RWPE2 (cell line): ENCODE data around the gene TNFRSF1A.

Source experiments
- ATAC-seq: fragments of 200-7000 bp; cut with Tn5 transposase; 3 replicates; pipeline ENCODE4 v1.9.1; 2021; ENCODE audit warnings: low read depth
- DNase-seq: peaks from one replicate; pipeline ENCODE4 v3.0.0-alpha.2; 2020; ENCODE audit warnings: low spot score
- H3K27ac ChIP-seq: fragments of 450-650 bp; 2 replicates; pipeline ENCODE4 v1.5.1; 2017; ENCODE audit warnings: mild to moderate bottlenecking; ENCODE audit not compliant: poor library complexity, severe bottlenecking
- H3K27me3 ChIP-seq: fragments of 250-450 bp; sonication (Bioruptor Pico); 2 replicates; pipeline ENCODE4 v1.5.1; 2021; ENCODE audit warnings: mild to moderate bottlenecking, moderate library complexity; ENCODE audit not compliant: insufficient read depth, poor library complexity, severe bottlenecking
- H3K36me3 ChIP-seq: fragments of 250-450 bp; sonication (Bioruptor Pico); 2 replicates; pipeline ENCODE4 v1.5.1; 2020; ENCODE audit warnings: low read depth, mild to moderate bottlenecking, moderate library complexity
- H3K4me1 ChIP-seq: fragments of 250-450 bp; sonication (Bioruptor Pico); 2 replicates; pipeline ENCODE4 v1.5.1; 2021; ENCODE audit warnings: mild to moderate bottlenecking, moderate library complexity; ENCODE audit not compliant: insufficient read depth, poor library complexity, severe bottlenecking
- H3K4me3 ChIP-seq: fragments of 250-450 bp; sonication (Bioruptor Pico); 2 replicates; pipeline ENCODE4 v1.5.1; 2021; ENCODE audit warnings: mild to moderate bottlenecking, moderate library complexity; ENCODE audit not compliant: severe bottlenecking
- H3K9me3 ChIP-seq: fragments of 250-450 bp; sonication (Bioruptor Pico); 2 replicates; pipeline ENCODE4 v1.5.1; 2021; ENCODE audit warnings: mild to moderate bottlenecking, moderate library complexity; ENCODE audit not compliant: severe bottlenecking
- TF ChIP-seq, protein P1 (sequence below): fragments of 450-650 bp; IDR thresholded peaks from one replicate; pipeline ENCODE4 v1.5.1; 2017; ENCODE audit warnings: mild to moderate bottlenecking, moderate library complexity; ENCODE audit not compliant: poor library complexity, severe bottlenecking

Gene TNFRSF1A

GRCh38 chr12:6330192-6330591 is 11.7 kb downstream of the TNFRSF1A start:
- H3K36me3 ChIP-seq: peaks cover 78% of the 10 kb centered on the region
- no peak for DNase-seq
- H3K27me3 ChIP-seq: no peaks in the 10 kb centered on the region
- peaks cover 30% of the 10 kb centered on the region for H3K4me1 ChIP-seq
- no peak overlapping the region for H3K4me3 ChIP-seq
- ATAC-seq: no peak
- no peaks in the 10 kb centered on the region for H3K9me3 ChIP-seq
- peak overlapping the region; percentile 97 for H3K27ac ChIP-seq
- TF ChIP-seq, protein P1, sequence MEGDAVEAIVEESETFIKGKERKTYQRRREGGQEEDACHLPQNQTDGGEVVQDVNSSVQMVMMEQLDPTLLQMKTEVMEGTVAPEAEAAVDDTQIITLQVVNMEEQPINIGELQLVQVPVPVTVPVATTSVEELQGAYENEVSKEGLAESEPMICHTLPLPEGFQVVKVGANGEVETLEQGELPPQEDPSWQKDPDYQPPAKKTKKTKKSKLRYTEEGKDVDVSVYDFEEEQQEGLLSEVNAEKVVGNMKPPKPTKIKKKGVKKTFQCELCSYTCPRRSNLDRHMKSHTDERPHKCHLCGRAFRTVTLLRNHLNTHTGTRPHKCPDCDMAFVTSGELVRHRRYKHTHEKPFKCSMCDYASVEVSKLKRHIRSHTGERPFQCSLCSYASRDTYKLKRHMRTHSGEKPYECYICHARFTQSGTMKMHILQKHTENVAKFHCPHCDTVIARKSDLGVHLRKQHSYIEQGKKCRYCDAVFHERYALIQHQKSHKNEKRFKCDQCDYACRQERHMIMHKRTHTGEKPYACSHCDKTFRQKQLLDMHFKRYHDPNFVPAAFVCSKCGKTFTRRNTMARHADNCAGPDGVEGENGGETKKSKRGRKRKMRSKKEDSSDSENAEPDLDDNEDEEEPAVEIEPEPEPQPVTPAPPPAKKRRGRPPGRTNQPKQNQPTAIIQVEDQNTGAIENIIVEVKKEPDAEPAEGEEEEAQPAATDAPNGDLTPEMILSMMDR: no peak

DNA sequence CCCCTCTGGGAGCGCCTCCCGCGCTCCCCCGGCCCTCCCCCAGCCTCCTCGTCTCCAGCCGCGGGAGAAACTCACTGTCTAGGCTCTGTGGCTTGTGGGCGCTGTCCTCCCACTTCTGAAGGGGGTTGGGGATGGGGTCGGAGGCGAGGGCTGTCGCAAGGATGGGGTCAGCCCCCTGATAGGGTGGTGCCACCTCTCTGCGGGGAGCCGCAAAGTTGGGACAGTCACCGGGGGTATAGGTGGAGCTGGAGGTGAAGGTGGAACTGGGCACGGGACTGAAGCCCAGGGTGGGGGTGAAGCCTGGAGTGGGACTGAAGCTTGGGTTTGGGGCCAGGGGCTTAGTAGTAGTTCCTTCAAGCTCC is 12.2 kb downstream of the TNFRSF1A start:
- Histone ChIP-seq H3K4me3 (no peak overlapping the region), H3K4me1 (peaks cover 25% of the 10 kb centered on the region), H3K27ac (no peak overlapping the region), H3K36me3 (peaks cover 73% of the 10 kb centered on the region), H3K9me3 (no peaks in the 10 kb centered on the region), H3K27me3 (no peaks in the 10 kb centered on the region)
- ATAC-seq: no peak
- TF ChIP-seq, protein P1: no peak
- no peak for DNase-seq

GRCh38 chr12:6328945-6329702 is 12.8 kb downstream of the TNFRSF1A start:
- ATAC-seq (no peak), DNase-seq (no peak)
- Histone ChIP-seq H3K27ac (no peak overlapping the region), H3K4me3 (no peak overlapping the region), H3K4me1 (peaks cover 20% of the 10 kb centered on the region), H3K36me3 (peaks cover 67% of the 10 kb centered on the region), H3K27me3 (no peaks in the 10 kb centered on the region), H3K9me3 (no peaks in the 10 kb centered on the region)
- TF ChIP-seq, protein P1: no peak

- TF ChIP-seq, protein P1: no peak
- Histone ChIP-seq H3K36me3 (peaks cover 58% of the 10 kb centered on the region), H3K4me1 (peaks cover 17% of the 10 kb centered on the region), H3K4me3 (no peak overlapping the region), H3K27ac (no peak overlapping the region), H3K9me3 (no peaks in the 10 kb centered on the region), H3K27me3 (no peaks in the 10 kb centered on the region)
- ATAC-seq: no peak
- DNase-seq: no peak
Measured at GRCh38 chr12:6328045-6328779, 13.7 kb downstream of the TNFRSF1A start.
